NCI-H1092 (cell line): ENCODE results near the gene EPPIN.
"Not testable (repeated sequence)": the region's sequence is repeated elsewhere in the genome, so short reads cannot be mapped to it uniquely, and the experiment has no call there.

Experiments used
- DNase-seq: peaks from one replicate; lab custom pipeline; 2025; lab: John Stamatoyannopoulos, UW

Gene EPPIN

DNA sequence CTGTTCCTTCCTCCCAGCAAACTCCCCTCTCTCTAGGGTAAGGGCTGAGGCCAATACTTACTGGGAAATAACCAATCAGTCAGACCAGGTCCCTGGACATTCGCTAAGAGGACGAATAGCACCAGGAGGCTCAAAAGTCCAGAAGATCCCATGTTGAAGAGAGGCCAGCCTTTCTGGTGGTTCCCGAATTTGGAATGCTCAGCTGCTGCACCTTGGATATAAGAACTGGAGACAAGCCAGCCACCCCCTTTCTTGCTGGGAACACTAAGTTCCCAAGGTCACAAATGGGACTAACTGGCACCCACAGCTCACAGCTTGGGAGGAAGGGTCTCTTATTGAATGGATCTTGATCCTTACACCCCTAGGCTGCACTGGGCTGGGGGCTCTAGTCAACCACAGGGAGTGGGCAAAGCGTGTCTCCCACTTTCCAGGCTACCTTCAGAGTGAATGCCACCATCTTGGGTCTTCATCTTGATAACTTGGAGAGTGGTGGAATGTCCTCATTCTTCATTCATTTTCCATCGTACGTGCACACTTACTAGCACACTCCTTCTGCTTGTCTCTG, at the start of gene EPPIN:
EPPIN (minus strand) TSS at position 196 of the 565 bp plus-strand sequence; CDS start at position 152, 44 bp downstream.
- no peak for DNase-seq

GRCh38 chr20:45595235-45595634, 48.0 kb upstream of the EPPIN start:
- no peak for DNase-seq

GRCh38 chr20:45593498-45593897, 46.3 kb upstream of the EPPIN start:
- no peak for DNase-seq

- DNase-seq: peak; percentile 16
Observed at GRCh38 chr20:45592574-45593189, 45.5 kb upstream of the EPPIN start.

DNA sequence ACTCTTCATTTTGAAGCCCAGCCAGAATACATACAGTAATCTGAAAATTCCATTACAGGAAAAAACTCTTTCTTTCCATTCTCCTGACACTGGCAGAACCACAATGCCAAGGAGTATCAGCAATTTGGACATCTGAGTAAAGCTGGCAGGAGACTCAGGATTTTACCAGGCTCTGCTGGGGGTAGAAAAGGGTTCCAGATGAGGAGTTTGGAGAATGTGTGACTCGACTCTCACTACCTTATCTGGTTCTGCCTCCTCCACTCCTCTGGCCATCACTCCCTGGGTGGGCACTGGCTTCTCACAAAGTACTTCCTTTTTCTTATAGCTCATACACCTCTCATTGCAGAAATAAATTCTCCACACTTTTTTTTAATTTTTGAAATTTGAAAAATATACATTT, 42.5 kb upstream of the EPPIN start:
- DNase-seq: no peak

- DNase-seq: no peak
Observed at GRCh38 chr20:45588800-45589199, 41.6 kb upstream of the EPPIN start.

- not testable (repeated sequence) for DNase-seq
Observed at GRCh38 chr20:45585986-45586385, 38.8 kb upstream of the EPPIN start.

DNA sequence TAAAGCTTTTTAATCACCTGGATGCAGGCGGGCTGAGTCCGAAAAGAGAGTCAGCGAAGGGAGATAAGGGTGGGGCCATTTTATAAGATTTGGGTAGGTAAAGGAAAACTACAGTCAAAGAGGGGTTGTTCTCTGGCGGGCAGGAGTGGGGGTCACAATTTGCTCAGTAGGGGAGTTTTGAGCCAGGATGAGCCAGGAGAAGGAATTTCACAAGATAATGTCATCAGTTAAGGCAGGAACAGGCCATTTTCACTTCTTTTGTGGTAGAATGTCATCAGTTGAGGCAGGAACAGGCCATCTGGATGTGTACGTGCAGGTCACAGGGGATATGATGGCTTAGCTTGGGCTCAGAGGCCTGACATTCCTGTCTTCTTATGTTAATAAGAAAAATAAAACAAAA, 37.1 kb upstream of the EPPIN start:
- not testable (repeated sequence) for DNase-seq

GRCh38 chr20:45583502-45583901, 36.3 kb upstream of the EPPIN start:
- DNase-seq: no peak

GRCh38 chr20:45581702-45582101, 34.5 kb upstream of the EPPIN start:
- no peak for DNase-seq

- no peak for DNase-seq
Observed at GRCh38 chr20:45579184-45579583, 32.0 kb upstream of the EPPIN start, which contains the start of gene WFDC8. TSS of gene WFDC8 (minus strand) at chr20:45579284. CDS start at chr20:45579247, 37 bp downstream.

- DNase-seq: no peak
Observed at GRCh38 chr20:45578231-45578630, 31.0 kb upstream of the EPPIN start.

- DNase-seq: no peak
Observed at GRCh38 chr20:45576995-45577394, 29.8 kb upstream of the EPPIN start.

DNA sequence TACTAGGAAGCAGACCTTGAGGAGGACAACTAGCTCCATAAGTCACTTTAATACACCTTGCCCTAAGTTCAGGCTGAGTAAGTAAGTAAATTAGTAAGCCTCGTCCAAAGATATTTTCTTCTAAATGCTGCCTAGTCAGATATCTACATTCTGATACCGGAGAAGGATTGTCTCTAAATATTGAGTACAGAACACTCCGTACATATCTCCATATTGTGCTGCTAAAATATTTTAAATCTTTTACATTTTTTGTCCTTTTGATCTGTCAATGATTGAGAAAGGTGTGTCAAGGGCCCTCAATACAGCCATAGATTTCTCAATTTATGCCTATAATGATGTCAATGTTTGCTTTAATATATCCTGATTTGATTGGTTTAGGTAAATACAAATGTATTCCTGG, 28.7 kb upstream of the EPPIN start:
- DNase-seq: no peak

DNA sequence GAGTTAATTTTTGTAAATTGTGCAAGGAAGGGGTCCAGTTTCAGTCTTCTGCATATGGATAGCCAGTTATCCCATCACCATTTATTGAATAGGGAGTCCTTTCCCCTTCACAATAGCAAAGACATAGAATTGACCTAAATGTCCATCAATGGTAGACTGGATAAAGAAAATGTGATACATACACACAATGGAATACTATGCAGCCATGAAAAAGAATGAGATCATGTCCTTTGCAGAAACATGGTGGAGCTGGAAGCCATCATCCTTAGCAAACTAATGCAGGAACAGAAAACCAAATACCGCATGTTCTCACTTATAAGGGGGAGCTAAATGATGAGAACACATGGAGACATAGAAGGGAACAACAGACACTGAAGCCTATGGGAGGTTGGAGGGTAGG, 22.4 kb upstream of the EPPIN start:
- not testable (repeated sequence) for DNase-seq

GRCh38 chr20:45564760-45565276, 17.6 kb upstream of the EPPIN start:
- no peak for DNase-seq

- no peak for DNase-seq
Observed at GRCh38 chr20:45555198-45555597, 8.0 kb upstream of the EPPIN start.

DNA sequence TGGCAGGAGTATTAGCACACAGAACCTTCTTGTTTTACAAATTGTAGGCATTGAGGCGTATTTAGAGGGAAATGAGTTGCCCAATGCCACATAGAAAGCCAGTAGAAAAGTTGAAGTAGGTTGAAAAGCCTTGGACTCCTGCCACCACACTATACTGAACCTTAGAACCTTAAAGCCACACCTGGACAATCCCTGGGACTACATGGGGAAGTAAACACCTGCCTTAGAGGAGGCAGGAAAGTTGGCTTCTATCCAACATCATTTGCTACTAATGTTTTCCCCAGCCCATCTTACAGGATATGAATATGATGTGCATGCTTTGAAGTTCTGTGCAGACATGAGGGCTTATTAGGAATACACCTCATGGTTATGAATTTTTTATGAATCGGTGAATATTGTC, 5.3 kb upstream of the EPPIN start:
- no peak for DNase-seq

GRCh38 chr20:45550765-45551164, 3.6 kb upstream of the EPPIN start:
- no peak for DNase-seq

DNA sequence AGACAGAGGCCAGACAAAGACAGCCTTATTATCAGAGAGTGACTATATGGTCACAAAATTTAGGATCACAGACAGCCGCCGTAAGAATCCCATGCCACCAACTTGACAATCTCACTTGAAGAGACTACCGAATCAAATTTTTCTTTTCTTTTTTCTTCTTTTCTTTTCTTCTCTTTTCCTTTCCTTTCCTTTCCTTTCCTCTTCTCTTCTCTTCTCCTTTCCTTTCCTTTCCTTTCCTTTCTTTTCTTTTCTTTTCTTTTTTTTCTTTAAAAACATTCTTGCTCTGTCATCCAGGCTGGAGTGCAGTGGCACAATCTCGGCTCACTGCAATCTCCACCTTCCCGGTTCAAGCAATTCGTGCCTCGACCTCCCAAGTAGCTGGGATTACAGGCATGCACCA, 1.2 kb upstream of the EPPIN start:
- DNase-seq: no peak

DNA sequence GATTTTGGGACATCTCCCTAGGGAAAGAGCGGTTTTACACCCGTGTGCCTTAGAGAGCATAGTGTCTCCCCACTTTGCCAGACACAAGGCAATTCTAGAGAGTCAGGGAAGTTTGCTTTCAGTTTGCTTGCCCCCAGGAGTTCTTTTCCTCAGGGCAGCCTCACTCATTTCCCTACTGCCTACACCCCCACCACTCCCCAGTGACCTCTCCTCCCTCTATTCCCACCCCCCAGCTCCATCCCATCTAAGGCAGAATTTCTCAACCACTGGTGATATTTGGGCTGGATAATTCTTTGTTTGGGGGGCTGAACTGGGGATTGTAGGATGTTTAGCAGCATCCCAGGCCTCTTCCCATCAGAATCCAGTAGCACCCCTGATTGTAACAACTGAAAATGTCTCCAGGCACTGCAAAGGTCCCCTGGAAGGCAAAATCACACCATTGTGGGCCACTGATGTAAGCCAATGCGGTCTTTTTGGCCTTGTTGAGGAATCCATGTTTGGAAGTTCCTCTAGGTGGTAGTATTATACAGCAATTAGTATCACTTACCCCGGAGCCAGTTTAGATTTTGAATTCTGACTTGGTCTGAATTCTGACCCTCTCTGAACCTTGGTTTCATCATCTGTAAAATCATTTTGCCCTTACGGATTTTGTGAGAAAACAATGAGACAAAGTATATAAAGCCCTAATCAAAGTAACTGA, 1.3 kb downstream of the EPPIN start:
- no peak for DNase-seq

DNA sequence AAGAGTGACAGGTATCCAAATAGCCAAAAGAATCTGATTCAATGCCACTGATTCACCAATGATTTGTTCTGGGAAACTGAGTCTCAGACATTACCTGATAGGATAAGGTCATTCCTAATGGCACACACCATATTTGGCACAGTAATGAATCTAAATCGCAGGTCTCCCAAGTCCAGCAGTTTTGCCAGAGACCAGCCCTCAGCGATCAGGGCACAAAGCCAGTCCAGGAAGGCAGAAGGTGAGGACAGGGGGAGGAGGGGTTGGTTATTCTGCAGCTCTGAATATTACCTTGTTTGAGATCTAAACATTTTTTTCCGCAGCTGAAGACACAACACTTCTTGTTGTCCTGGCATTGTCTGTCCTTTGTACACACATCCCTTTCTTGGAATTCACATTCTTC, 1.9 kb downstream of the EPPIN start:
- DNase-seq: no peak

DNA sequence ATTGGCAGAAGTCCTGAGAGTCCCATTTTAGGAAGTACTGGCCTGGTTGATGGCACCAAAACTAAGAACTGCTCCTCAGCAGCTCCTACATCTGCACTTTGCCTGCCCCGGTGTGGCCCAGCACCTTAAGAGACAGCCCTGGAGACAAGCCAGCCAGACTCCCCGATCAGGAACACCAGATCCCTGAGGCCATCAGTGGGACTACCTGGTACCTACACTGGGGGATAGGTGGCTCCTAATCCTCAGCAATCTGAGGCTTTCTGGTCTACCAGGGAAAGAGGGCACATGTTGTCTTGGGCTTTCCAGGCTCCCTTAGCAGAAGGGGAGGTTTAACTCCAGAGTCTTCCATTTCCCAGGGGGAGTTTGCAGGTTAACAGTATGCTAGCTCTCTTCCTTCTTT, 7.8 kb downstream of the EPPIN start, which contains the start of gene WFDC6:
WFDC6 (minus strand) TSS at position 101 of the 400 bp plus-strand sequence; CDS start at position 26, 75 bp downstream.
- DNase-seq: no peak
